GM12891 (cell line): ENCODE measurements around the gene RPE65. TPM values are rescaled to one million over a fixed set of nuclear protein-coding genes. Genes with fewer than 3 reads are reported as not detected.
"Not testable (repeated sequence)": the region's sequence is repeated elsewhere in the genome, so short reads cannot be mapped to it uniquely, and the experiment has no call there.

Source experiments
- DNase-seq: peaks from one replicate; pipeline ENCODE4 v3.0.0; 2011; ENCODE audit warnings: low spot score; ENCODE audit not compliant: insufficient read length
- FAIRE-seq: peaks from 2 replicates; lab custom pipeline; 2011; peaks lifted over from hg19 to GRCh38; lab: Jason Lieb, UNC
- PAX5 ChIP-seq: IDR thresholded peaks from 2 replicates; pipeline ENCODE4 v1.6.1; 2011; ENCODE audit warnings: low read length, moderate library complexity, mild to moderate bottlenecking; ENCODE audit not compliant: insufficient read depth, severe bottlenecking
- POLR2A ChIP-seq: IDR thresholded peaks from 2 replicates; pipeline ENCODE4 v1.6.1; 2011; ENCODE audit warnings: low read depth, low read length, control low read depth
- POLR2AphosphoS5 ChIP-seq: IDR thresholded peaks from 2 replicates; pipeline ENCODE4 v1.6.1; 2011; ENCODE audit warnings: low read depth, low read length, control low read depth
- POU2F2 ChIP-seq: IDR thresholded peaks from 2 replicates; pipeline ENCODE4 v1.6.1; 2011; ENCODE audit warnings: low read depth, mild to moderate bottlenecking, control low read depth, low read length, moderate library complexity
- SPI1 ChIP-seq: IDR thresholded peaks from 2 replicates; pipeline ENCODE4 v1.6.1; 2011; ENCODE audit warnings: low read depth, low read length, control low read depth
- TAF1 ChIP-seq: IDR thresholded peaks from 2 replicates; pipeline ENCODE4 v1.6.1; 2011; ENCODE audit warnings: low read depth, low read length, control low read depth
- polyA plus RNA-seq: library from polyadenylated mRNA; unstranded; fragments of >200 nt; gene quantifications from one replicate; pipeline ENCODE4 v1.2.1, GENCODE V29; 2012; ENCODE audit warnings: low read depth, missing spikeins, inconsistent platforms; ENCODE audit not compliant: missing spikeins

RPE65 gene
- polyA plus RNA-seq = not detected

DNA sequence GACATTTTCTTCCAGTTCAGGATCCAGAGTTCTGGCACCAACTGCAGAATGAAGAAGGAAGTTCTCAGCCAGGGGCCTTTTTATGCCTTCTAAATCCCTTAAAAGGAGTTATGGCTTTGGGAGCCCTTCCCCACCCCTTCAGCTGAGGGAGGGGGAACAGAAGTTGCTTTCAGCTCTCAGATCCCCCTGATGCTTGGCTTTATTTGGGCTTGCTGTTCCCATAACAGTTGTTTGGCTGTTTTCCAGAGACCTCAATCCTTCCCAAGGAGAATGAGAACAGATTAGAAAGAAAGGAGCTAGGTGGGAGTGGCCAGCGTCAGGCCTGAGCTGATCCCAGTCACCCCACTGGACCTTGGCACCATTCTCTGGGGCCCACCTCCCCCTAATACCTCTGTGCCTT lies at the start of gene RPE65:
Gene RPE65 (minus strand): TSS at position 54 of the 400 bp plus-strand sequence. CDS start 49 bp downstream, at position 5.
- FAIRE-seq (no peak), DNase-seq (no peak)
- no peak for TF ChIP-seq POLR2AphosphoS5
- TF ChIP-seq TAF1 = no peak
- no peak for TF ChIP-seq PAX5
- no peak for TF ChIP-seq POU2F2
- no peak for TF ChIP-seq SPI1
- no peak for TF ChIP-seq POLR2A

- DNase-seq (no peak), FAIRE-seq (no peak)
These were observed 47.6 kb upstream of the RPE65 start for GRCh38 chr1:68497358-68497698.

GRCh38 chr1:68496680-68497357 lies 47.1 kb upstream of the RPE65 start, which contains the start of gene DEPDC1:
TSS of gene DEPDC1 (minus strand) at chr1:68497082. CDS start at chr1:68496999, 83 bp downstream.
- DNase-seq = peak; percentile 80
- TF ChIP-seq POLR2A (0 out of 2 replicates have a peak, but pooled peaks have one; percentile 36), SPI1 (no peak), POU2F2 (0 out of 2 replicates have a peak, but pooled peaks have one; percentile 31)
- FAIRE-seq = peak; percentile 97

More at GRCh38 chr1:68497358-68497698, 47.6 kb upstream of the RPE65 start:
- TF ChIP-seq TAF1 = no peak
- TF ChIP-seq POLR2AphosphoS5 = no peak
- TF ChIP-seq POLR2A = no peak
- TF ChIP-seq POU2F2 = no peak
- no peak for TF ChIP-seq PAX5
- TF ChIP-seq SPI1 = no peak

DNA sequence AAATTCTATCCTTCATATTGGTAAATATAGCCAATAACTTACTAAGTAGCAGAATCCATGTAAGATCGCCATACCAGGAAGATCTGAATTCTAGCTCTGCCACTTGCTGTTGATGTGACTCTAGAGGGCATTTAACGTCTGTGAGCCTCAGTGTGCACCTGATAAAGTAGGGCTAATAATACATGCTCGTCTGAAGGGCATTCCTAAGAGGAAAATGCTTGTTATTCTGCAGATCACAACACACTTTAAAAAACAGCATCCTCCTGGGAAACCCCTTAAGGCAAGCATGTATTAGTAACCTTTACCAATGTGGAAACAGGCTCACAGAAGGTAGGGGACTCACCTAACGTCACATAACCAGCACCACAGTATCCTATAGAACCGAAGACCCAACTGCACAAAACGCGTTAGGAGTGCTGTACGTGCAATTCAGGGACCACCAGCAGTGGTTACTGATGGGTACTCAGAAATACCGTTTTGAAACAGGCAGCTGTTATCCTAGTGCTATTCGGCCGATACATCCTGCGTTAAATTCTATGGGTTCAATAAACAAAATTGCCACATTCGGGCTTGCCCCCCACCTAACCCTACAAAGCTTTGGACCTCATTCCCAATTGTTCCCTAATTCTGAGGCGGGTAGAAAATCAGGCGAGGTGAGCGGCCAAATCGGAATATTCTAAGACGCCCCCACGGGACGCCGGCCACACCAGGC lies 46.4 kb upstream of the RPE65 start:
- DNase-seq (peak; percentile 10), FAIRE-seq (peak; percentile 55)
- TF ChIP-seq POU2F2 = no peak
- TF ChIP-seq TAF1 = no peak

DNA sequence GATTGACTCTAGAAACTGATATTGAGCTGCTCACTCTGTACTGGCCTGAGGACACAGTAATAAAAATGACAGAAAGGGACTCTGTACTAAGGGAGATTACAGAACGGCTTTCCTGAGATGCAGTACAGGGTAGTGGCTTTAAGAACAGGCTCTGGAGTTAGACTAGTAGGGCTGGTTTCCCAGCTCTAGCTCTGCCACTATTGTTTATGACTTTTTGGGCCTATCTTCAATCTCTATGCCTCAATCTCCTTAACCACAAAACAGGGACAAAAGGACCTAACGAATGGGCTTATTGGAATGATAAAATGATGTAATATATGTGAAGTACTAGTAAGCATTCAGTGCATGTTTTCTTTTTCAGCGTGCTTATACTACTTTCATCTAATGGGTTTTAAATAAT lies 45.8 kb upstream of the RPE65 start:
- peak; percentile 26 for FAIRE-seq
- no peak for DNase-seq
- TF ChIP-seq POLR2A (no peak), POU2F2 (no peak), TAF1 (no peak), SPI1 (no peak), PAX5 (no peak), POLR2AphosphoS5 (no peak)

- TF ChIP-seq POLR2AphosphoS5 (no peak), SPI1 (no peak), PAX5 (no peak), POU2F2 (no peak), POLR2A (no peak), TAF1 (no peak)
- no peak for FAIRE-seq
- DNase-seq = no peak
These were observed 43.4 kb upstream of the RPE65 start for GRCh38 chr1:68493193-68493592.

DNA sequence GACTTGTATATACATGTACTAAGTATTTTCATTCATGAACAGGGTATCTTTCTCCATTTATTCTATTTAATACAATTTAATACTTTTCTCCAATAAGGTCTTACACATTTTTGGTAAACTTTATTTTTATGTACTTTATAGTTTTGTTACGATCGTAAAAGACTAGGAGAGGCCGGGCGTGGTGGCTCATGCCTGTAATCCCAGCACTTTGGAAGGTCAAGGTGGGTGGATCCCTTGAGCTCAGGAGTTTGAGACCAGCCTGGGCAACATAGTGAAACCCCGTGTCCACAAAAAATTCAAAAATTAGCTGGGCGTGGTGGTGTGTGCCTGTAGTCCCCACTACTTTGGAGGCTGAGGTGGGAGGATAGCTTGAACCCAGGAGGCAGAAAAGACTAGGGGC lies 42.5 kb upstream of the RPE65 start:
- not testable (repeated sequence) for DNase-seq, FAIRE-seq

DNA sequence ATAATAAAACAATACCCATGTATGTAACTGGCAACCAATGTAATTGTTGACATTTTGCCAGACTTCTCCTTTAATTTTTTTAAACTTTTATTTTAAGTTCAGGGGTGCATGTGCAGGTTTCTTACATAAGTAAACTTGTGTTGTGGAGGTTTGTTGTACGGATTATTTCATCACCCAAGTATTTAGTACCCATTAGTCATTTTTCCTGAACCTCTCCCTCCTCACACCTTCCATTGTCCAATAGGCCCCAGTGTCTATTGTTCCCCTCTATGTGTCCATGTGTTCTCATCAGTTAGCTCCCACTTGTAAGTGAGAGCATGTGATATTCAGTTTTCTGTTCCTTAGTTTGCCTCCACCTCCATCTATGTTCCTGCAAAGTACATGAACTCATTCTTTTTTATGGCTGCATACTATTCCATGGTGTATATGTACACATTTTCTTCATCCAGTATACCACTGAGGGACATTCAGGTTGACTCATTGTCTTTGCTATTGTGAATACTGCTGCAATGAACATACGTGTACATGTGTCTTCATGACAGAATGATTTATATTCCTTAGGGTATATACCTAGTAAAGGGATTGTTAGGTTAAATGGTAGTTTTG lies 40.4 kb upstream of the RPE65 start:
- peak; percentile 69 for FAIRE-seq
- TF ChIP-seq POLR2A (no peak), SPI1 (no peak), PAX5 (no peak), POLR2AphosphoS5 (no peak), TAF1 (no peak), POU2F2 (no peak)
- DNase-seq = no peak

GRCh38 chr1:68485431-68486022 lies 35.8 kb upstream of the RPE65 start:
- TF ChIP-seq POLR2AphosphoS5 (no peak), TAF1 (no peak), POU2F2 (no peak), POLR2A (no peak), PAX5 (no peak), SPI1 (no peak)
- FAIRE-seq = no peak

DNA sequence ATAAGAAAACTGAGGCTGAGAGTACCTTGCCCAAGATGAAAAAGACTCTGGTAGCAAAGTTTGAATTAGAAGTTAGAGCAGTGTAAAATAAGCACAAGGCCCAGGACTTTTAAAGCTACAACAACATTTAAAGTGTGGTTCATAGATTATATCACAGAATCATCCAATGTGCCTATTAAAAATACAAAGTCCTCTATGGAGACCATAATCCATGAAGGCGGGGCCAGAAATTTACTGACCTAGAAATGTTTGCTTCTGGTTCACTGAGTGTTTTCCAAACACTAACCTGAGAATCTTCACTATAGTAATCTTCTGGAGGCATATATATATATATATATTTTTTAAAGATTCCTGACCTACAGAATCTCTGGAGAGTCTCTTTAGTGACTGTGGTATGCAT lies 34.9 kb upstream of the RPE65 start:
- TF ChIP-seq POLR2A (no peak), SPI1 (no peak), POLR2AphosphoS5 (no peak), TAF1 (no peak), PAX5 (no peak), POU2F2 (no peak)
- DNase-seq (no peak), FAIRE-seq (no peak)

More at GRCh38 chr1:68485431-68486022, 35.8 kb upstream of the RPE65 start:
- no peak for DNase-seq
